Stimulated activated naive CD8-positive, alpha-beta T cell treated with anti-CD3 and anti-CD28 coated beads, Interleukin-15, Interleukin-2, amounts not matched to agents 100 ng/mL and 50 ng/mL, for 24 hours (primary cell): ENCODE measurements around the gene SPATA12.

Experiments
- H3K27ac Mint-ChIP-seq: one replicate; pipeline ENCODE4 v1.8.0; 2021; ENCODE audit warnings: mild to moderate bottlenecking, mixed read lengths
- H3K27me3 Mint-ChIP-seq: one replicate; pipeline ENCODE4 v1.8.0; 2021; ENCODE audit warnings: mixed read lengths
- H3K36me3 Mint-ChIP-seq: one replicate; pipeline ENCODE4 v1.8.0; 2021; ENCODE audit warnings: low read depth, mixed read lengths
- H3K4me1 Mint-ChIP-seq: one replicate; pipeline ENCODE4 v1.8.0; 2021; ENCODE audit warnings: low read depth, mixed read lengths
- H3K4me3 Mint-ChIP-seq: one replicate; pipeline ENCODE4 v1.8.0; 2021; ENCODE audit warnings: mild to moderate bottlenecking, mixed read lengths
- H3K9me3 Mint-ChIP-seq: one replicate; pipeline ENCODE4 v1.8.0; 2021; ENCODE audit warnings: mixed read lengths

SPATA12 gene

GRCh38 chr3:57038466-57039164 is 21.8 kb upstream of the SPATA12 start:
- Mint-ChIP-seq H3K9me3 (no peaks in the 10 kb centered on the region), H3K27me3 (peaks cover 14% of the 10 kb centered on the region), H3K4me3 (no peak overlapping the region), H3K27ac (no peak overlapping the region), H3K36me3 (no peaks in the 10 kb centered on the region), H3K4me1 (peaks cover 4% of the 10 kb centered on the region)

DNA sequence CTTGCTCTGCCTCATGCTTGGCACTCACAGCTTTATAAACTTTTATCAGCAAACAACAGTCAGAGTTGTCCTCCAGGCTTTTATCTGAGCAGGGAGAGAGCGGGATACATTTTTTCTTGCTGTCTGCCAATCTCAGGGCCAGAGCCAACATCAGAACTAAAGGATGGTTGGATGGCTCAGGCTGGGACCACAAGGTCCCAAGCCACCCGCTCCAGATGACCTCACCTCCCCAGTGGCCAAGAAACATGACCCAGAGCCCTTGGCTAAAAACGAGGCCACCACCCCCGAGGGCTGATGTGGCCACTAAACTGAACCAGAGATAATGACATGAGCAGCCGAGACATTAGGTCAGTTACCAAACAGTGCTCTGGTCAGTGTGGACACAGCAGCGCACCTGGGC is 18.8 kb upstream of the SPATA12 start:
- H3K27me3 Mint-ChIP-seq, result peaks cover 14% of the 10 kb centered on the region
- no peak overlapping the region for H3K27ac Mint-ChIP-seq
- H3K9me3 Mint-ChIP-seq, result no peaks in the 10 kb centered on the region
- no peaks in the 10 kb centered on the region for H3K36me3 Mint-ChIP-seq
- peaks cover 4% of the 10 kb centered on the region for H3K4me1 Mint-ChIP-seq
- H3K4me3 Mint-ChIP-seq, result no peak overlapping the region

DNA sequence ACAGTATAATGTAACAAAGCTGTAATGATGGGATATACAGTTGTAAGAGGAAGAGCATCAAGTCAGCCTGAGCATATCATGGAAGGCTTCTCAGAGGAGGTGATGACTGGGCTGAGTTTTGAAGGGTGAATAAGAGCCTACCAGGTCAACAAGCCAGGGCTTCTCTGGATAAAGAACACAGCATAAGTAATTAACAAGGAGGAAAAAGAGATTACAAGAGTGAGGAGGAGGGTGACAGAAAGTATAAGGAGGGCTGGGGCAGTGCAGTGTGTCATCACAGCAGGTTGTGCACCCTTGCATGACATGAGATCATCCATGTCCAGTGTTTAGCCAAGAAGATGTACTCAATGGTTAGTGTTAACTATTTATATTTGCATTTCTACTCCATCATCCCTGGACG is 16.9 kb upstream of the SPATA12 start:
- Mint-ChIP-seq H3K4me1 (peaks cover 4% of the 10 kb centered on the region), H3K4me3 (no peak overlapping the region), H3K9me3 (no peaks in the 10 kb centered on the region), H3K27ac (no peak overlapping the region), H3K27me3 (peaks cover 13% of the 10 kb centered on the region), H3K36me3 (no peaks in the 10 kb centered on the region)

DNA sequence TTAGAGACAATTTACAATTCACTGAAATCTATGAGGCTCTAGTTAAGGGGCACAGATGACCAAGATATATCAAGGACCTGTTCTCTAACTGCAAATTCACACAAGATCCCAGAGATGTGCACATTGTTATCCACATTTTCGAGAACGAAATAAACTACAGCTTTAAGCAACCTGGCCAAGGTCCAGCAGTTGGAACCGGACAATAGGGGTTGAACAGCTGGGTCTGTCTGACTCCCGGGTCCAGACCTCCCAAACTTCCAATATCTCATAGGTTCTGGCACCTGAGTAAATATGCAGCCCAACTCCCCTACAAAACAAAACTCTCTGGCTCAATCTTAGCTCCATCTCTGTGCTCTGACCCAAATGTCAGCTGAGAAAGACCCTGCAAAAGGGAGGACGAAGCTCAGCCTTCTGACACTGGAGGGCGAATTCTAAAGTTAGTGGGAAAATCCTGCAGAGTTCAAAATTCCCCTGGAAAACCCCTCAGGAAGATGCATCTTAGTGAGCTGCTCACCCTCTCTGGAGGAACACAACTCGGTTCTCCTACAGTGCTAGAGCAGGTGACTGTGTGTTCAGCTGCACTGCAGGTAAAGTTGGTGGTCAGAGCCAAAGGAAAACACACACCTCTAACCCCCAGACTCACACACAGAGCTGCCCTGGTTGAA is 14.2 kb upstream of the SPATA12 start:
- Mint-ChIP-seq H3K9me3 (no peaks in the 10 kb centered on the region), H3K4me1 (no peaks in the 10 kb centered on the region), H3K27me3 (peaks cover 3% of the 10 kb centered on the region), H3K27ac (no peak overlapping the region), H3K4me3 (no peak overlapping the region), H3K36me3 (no peaks in the 10 kb centered on the region)

DNA sequence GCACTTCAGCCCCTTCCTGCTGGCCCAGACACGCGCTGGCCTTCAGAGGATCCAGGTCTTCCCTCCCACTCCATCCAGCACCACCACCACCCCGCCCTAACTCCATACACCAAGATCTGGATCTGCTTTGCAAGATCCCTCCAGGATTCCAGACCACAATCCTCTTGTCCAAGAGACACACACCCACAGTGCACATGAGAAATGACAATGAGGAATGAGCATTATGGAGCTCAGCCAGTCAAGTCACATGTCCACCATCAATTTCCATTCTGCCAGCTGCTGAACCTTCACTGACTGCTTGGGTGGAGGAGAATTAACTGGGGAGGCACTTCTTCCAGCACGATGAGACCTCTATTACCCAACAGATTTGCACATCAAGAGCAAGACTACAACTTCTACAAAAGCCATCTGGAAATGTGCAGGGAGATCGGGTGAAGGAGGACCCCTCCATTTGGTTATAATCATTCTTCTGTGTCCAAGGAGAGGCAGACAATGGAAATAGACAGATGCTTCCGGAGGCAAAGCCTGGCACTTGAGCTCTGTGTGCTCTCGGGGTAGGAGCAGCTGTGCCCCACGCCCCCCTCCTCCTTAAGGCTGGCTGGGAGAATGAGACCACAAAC is 12.3 kb upstream of the SPATA12 start:
- no peaks in the 10 kb centered on the region for H3K36me3 Mint-ChIP-seq
- H3K9me3 Mint-ChIP-seq, result no peaks in the 10 kb centered on the region
- no peak overlapping the region for H3K4me3 Mint-ChIP-seq
- no peak overlapping the region for H3K27ac Mint-ChIP-seq
- H3K27me3 Mint-ChIP-seq, result peaks cover 3% of the 10 kb centered on the region
- no peaks in the 10 kb centered on the region for H3K4me1 Mint-ChIP-seq

GRCh38 chr3:57048728-57049127 is 11.7 kb upstream of the SPATA12 start:
- no peak overlapping the region for H3K4me3 Mint-ChIP-seq
- H3K9me3 Mint-ChIP-seq, result no peaks in the 10 kb centered on the region
- no peaks in the 10 kb centered on the region for H3K36me3 Mint-ChIP-seq
- peaks cover 3% of the 10 kb centered on the region for H3K27me3 Mint-ChIP-seq
- no peak overlapping the region for H3K27ac Mint-ChIP-seq
- H3K4me1 Mint-ChIP-seq, result no peaks in the 10 kb centered on the region

- no peak overlapping the region for H3K27ac Mint-ChIP-seq
- no peaks in the 10 kb centered on the region for H3K4me1 Mint-ChIP-seq
- H3K4me3 Mint-ChIP-seq, result no peak overlapping the region
- H3K9me3 Mint-ChIP-seq, result no peaks in the 10 kb centered on the region
- H3K36me3 Mint-ChIP-seq, result no peaks in the 10 kb centered on the region
- H3K27me3 Mint-ChIP-seq, result peaks cover 5% of the 10 kb centered on the region
Observed at GRCh38 chr3:57052662-57053061, 7.8 kb upstream of the SPATA12 start.

GRCh38 chr3:57053122-57053521 is 7.3 kb upstream of the SPATA12 start:
- H3K9me3 Mint-ChIP-seq, result no peaks in the 10 kb centered on the region
- H3K4me3 Mint-ChIP-seq, result no peak overlapping the region

GRCh38 chr3:57057351-57057750 is 3.1 kb upstream of the SPATA12 start:
- no peaks in the 10 kb centered on the region for H3K9me3 Mint-ChIP-seq
- no peak overlapping the region for H3K27ac Mint-ChIP-seq
- peaks cover 5% of the 10 kb centered on the region for H3K27me3 Mint-ChIP-seq
- no peak overlapping the region for H3K4me3 Mint-ChIP-seq
- H3K36me3 Mint-ChIP-seq, result no peaks in the 10 kb centered on the region
- H3K4me1 Mint-ChIP-seq, result no peaks in the 10 kb centered on the region

More at GRCh38 chr3:57053122-57053521, 7.3 kb upstream of the SPATA12 start:
- Mint-ChIP-seq H3K36me3 (no peaks in the 10 kb centered on the region), H3K4me1 (no peaks in the 10 kb centered on the region), H3K27me3 (peaks cover 5% of the 10 kb centered on the region), H3K27ac (no peak overlapping the region)

DNA sequence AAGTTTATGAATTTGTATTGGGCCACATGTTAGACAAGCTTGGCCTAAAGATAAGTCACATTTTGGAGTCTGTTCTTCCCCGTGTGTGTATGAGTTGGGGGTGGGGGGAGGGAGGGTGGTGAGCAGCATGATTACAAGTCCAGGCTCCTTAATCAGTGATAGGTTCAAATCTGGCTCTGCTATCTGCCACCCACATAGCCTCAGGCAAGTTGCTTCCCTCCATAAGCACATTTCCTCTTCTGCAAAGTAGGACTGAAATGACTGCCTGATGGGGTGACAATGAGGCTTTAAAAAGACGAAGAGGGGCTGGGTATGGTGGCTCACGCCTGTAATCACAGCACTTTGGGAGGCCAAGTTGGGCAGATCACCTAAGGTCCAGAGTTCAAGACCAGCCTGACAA is 1.1 kb upstream of the SPATA12 start:
- H3K27me3 Mint-ChIP-seq, result peaks cover 5% of the 10 kb centered on the region
- H3K4me1 Mint-ChIP-seq, result no peaks in the 10 kb centered on the region
- no peaks in the 10 kb centered on the region for H3K36me3 Mint-ChIP-seq
- no peak overlapping the region for H3K4me3 Mint-ChIP-seq
- no peak overlapping the region for H3K27ac Mint-ChIP-seq
- no peaks in the 10 kb centered on the region for H3K9me3 Mint-ChIP-seq

DNA sequence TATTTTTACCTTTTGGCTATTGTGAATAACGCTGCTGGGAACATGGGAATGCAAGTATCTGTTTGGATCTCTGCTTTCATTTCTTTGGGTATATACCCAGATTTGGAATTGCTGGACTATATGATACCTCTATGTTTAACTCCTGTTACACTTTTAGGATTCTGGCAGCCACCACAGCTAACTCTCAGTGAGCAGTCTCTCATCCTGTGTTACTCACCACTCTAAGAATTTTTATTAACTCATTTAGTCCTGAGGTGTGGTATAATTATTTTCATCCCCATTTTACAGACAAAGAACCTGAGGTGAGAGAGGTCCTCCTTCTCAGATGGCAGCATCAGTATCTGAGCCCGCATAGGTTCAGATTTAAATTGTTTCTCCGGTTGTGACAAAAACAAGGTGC is 1.1 kb downstream of the SPATA12 start:
- no peaks in the 10 kb centered on the region for H3K4me1 Mint-ChIP-seq
- no peak overlapping the region for H3K27ac Mint-ChIP-seq
- H3K4me3 Mint-ChIP-seq, result no peak overlapping the region
- H3K36me3 Mint-ChIP-seq, result no peaks in the 10 kb centered on the region
- peaks cover 4% of the 10 kb centered on the region for H3K27me3 Mint-ChIP-seq
- no peaks in the 10 kb centered on the region for H3K9me3 Mint-ChIP-seq

DNA sequence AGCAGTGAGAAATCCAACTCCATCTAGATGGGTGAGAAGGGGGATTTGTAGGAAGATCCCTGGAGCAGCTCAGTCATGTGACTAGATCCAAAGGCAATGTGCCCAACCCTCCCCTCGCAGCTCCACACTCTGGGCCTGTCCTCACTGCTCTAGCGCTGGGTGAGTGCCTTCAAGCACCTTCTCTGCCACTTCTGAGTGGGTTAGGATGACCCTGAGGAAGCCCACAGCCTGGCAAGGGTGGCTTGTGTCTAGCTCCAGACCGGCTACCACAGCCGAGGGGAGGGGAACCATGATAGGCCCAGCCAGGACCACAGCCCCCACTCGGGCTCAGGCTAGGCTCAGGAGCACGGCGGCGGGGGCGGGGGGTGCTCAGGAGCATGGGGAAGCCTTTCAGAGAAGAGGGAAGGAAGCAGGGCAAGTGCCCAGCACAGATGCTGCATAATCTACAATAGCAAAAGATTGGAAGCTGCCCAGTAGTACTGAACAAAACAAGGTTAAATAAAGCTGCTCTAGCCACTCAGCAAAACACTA is 1.7 kb downstream of the SPATA12 start:
- peaks cover 2% of the 10 kb centered on the region for H3K27me3 Mint-ChIP-seq

DNA sequence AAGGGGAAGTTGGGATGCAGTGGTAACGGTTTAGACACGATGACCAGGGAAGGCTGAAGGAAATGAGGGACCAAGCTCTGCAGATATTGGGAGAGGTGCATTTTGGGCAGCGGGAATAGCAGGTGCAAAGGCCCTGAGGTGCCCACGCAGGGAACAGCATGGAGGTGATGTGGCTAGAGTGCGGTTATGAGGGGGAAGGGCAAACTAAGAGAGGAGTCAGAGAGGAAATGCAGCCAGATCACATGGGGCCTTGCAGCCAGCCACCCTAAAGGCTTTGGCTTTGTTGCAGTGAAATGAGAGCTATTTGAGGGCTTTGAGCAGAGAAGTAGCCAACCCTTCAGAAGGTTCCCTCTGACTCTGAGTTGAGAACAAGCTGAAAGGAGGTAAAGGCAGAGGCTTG is 2.6 kb downstream of the SPATA12 start:
- H3K36me3 Mint-ChIP-seq, result no peaks in the 10 kb centered on the region
- H3K9me3 Mint-ChIP-seq, result no peaks in the 10 kb centered on the region
- H3K4me1 Mint-ChIP-seq, result no peaks in the 10 kb centered on the region
- no peak overlapping the region for H3K4me3 Mint-ChIP-seq
- H3K27ac Mint-ChIP-seq, result no peak overlapping the region
- H3K27me3 Mint-ChIP-seq, result peaks cover 2% of the 10 kb centered on the region

More for the DNA sequence above, 1.7 kb downstream of the SPATA12 start:
- H3K4me3 Mint-ChIP-seq, result no peak overlapping the region
- H3K36me3 Mint-ChIP-seq, result no peaks in the 10 kb centered on the region
- no peaks in the 10 kb centered on the region for H3K4me1 Mint-ChIP-seq
- H3K9me3 Mint-ChIP-seq, result no peaks in the 10 kb centered on the region
- H3K27ac Mint-ChIP-seq, result no peak overlapping the region

DNA sequence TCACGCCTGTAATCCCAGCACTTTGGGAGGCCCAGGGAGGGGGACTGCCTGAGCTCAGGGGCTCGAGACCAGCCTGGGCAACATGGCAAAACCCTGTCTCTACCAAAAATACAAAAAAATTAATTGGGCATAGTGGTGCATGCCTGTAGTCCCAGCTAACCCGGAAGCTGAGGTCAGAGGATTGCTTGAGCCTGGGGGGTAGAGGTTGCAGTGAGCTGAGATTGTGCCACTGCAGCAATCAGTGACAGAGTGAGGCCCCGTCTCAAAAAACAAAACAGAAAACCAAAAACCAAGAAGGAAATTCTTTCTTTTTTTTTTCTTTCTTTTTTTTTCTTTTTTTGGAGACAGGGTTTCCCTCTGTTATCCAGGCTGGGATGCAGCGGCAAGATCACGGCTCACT is 3.5 kb downstream of the SPATA12 start:
- Mint-ChIP-seq H3K4me1 (peaks cover 7% of the 10 kb centered on the region), H3K27ac (no peak overlapping the region), H3K27me3 (peaks cover 7% of the 10 kb centered on the region), H3K4me3 (no peak overlapping the region), H3K9me3 (no peaks in the 10 kb centered on the region), H3K36me3 (no peaks in the 10 kb centered on the region)

DNA sequence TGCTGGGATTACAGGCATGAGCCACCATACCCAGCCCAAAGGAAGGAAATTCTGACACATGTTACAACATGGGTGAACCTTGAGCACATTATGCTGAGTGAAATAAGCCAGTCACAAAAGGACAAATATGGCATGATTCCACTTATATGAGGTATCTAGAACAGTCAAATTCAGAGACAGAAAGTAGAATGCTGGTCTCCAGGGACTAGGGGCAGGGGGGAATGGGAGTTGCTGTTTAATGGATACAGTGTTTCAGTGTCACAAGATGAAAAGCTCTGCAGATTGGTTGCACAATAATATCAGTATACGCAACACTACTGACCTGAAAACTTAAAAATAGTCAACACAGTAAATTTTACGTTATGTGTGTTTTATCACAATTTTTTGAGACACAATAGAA is 4.1 kb downstream of the SPATA12 start:
- peaks cover 7% of the 10 kb centered on the region for H3K4me1 Mint-ChIP-seq
- H3K9me3 Mint-ChIP-seq, result no peaks in the 10 kb centered on the region
- no peaks in the 10 kb centered on the region for H3K36me3 Mint-ChIP-seq
- no peak overlapping the region for H3K27ac Mint-ChIP-seq
- H3K27me3 Mint-ChIP-seq, result peaks cover 7% of the 10 kb centered on the region
- no peak overlapping the region for H3K4me3 Mint-ChIP-seq
